ENCODE results near the gene SSBP1. TPM values are rescaled to one million over a fixed set of nuclear protein-coding genes. Genes with fewer than 3 reads are reported as not detected.

Gene SSBP1
- total and polyA plus RNA-seq, 8 donors: 28.5 to 88.8 (median 47.4) TPM

DNA sequence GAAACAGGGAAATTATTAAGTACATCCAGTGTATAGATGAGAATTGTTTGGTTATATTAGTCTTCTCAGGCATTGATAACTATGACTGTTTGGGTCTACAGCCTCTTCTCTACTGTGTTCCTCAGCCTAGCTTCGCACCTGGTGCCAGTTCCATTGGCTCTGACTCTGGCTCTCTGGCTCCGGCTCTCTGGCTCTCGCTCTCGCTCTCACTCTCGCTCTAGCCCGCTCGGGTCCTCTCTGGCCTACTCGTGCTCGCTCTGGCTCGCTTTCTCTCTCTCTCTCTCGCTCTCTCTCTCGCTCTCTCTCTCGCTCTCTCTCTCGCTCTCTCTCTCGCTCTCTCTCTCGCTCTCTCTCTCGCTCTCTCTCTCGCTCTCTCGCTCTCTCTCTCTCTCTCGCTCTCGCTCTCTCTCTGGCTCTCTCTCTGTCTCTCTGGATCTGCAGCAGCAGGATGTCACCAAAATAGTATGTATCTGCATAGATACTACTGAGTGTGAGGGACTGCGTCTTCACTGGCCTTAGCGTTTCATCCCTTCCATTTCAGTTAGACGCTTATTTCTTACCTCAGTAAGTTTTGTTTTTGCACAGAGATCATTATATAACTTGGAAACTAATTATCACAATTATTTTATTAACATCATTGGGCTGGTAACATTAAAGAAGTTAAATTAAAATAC, 6.5 kb upstream of the SSBP1 start:
- no peak for DNase-seq
- Histone ChIP-seq H3K4me3 (no peak overlapping the region), H3K27ac (no peak overlapping the region), H3K4me1 (peaks cover 0 to under 1% (median 0%) of the 10 kb centered on the region in 3 donors), H3K36me3 (no peaks in the 10 kb centered on the region), H3K9me3 (no peaks in the 10 kb centered on the region), H3K27me3 (no peaks in the 10 kb centered on the region)
- intact Hi-C loops (cut with DNase I): no loop called here
- TF ChIP-seq, protein P1, sequence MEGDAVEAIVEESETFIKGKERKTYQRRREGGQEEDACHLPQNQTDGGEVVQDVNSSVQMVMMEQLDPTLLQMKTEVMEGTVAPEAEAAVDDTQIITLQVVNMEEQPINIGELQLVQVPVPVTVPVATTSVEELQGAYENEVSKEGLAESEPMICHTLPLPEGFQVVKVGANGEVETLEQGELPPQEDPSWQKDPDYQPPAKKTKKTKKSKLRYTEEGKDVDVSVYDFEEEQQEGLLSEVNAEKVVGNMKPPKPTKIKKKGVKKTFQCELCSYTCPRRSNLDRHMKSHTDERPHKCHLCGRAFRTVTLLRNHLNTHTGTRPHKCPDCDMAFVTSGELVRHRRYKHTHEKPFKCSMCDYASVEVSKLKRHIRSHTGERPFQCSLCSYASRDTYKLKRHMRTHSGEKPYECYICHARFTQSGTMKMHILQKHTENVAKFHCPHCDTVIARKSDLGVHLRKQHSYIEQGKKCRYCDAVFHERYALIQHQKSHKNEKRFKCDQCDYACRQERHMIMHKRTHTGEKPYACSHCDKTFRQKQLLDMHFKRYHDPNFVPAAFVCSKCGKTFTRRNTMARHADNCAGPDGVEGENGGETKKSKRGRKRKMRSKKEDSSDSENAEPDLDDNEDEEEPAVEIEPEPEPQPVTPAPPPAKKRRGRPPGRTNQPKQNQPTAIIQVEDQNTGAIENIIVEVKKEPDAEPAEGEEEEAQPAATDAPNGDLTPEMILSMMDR (IDR thresholded peaks at IDR 0.05): no peak
- peak in 1 of 4 donors; percentile 56 for ATAC-seq
- FAIRE-seq: no peak
- WGBS, 2 donors: 78 to 89% methylated on average over 21 to 24 of the region's 24 CpGs

DNA sequence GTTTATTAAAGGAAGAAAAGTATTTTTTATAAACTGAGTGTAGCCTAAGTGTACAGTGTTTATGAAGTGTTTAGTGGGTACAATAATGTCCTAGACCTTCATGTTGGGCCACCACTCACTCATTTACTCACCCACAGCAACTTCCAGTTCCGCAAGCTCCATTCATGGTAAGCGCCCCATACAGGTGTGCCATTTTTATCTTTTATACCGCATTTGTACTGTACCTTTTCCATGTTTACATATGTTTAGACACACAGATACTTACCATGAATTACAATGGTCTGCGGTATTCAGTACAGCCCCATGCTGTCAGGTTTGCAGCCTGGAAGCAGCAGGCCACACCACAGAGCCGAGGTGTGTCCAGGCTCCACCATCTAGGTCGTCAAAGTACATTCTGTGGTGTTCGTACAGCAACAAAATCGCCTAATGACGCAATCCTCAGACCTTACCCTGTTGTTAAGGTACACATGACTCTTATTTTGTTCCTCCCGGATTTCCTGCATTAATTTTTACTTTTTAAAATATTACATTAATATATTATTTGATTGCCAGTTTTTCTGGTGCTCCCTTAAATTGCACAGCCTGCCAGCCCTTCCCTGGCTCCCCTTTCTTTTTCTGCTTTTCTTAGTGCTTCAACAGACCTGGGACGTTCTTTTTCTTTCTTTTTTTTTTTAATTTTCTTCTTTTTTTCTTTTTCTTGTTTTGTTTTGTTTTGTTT, 881 bp upstream of the SSBP1 start:
- TF ChIP-seq, protein P1 (IDR thresholded peaks at IDR 0.05): no peak
- intact Hi-C loops (cut with DNase I): no loop called here

DNA sequence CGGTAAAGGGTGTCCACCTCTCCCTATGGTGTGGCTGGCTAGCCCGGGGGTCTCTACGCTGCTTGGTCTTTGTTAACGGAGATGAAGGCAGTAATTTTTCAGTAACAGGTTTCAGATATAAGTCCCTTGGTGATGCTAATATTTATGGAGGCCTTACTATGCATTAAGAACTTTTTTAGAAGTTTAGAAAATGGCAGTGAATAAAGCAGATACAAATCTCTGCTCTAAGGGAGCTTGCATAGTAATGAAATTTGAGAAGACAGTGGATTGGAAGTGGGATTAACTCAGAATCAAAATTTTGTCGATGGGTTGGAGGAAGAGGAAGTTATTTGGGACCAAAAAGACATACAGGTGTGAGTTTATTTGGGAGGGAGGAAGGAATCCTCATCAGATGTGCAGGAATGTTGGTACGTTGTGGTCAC, 445 bp downstream of the SSBP1 start:
- 0 to 1% methylated on average over 6 of the region's 6 CpGs for WGBS, 2 donors
- H3K9me3 ChIP-seq: no peaks in the 10 kb centered on the region
- peak overlapping the region; percentile 40 to 79 (median 68) for H3K27ac ChIP-seq
- peak overlapping the region; percentile 57 to 82 (median 58) for H3K4me3 ChIP-seq
- intact Hi-C loops (cut with DNase I): no loop called here
- peaks cover 6 to 29% (median 18%) of the 10 kb centered on the region in 3 donors for H3K36me3 ChIP-seq
- H3K27me3 ChIP-seq: no peaks in the 10 kb centered on the region
- DNase-seq (no peak), ATAC-seq (no peak), FAIRE-seq (no peak)
- TF ChIP-seq, protein P1 (IDR thresholded peaks at IDR 0.05): no peak
- peaks cover 14 to 23% (median 14%) of the 10 kb centered on the region in 3 donors for H3K4me1 ChIP-seq

More for the DNA sequence above, 881 bp upstream of the SSBP1 start:
- peaks cover 14 to 23% (median 14%) of the 10 kb centered on the region in 3 donors for H3K4me1 ChIP-seq
- no peaks in the 10 kb centered on the region for H3K27me3 ChIP-seq
- no peak for FAIRE-seq
- H3K36me3 ChIP-seq: peaks cover 0 to 15% (median 5%) of the 10 kb centered on the region in 3 donors
- peak overlapping the region; percentile 33 to 82 (median 58) for H3K4me3 ChIP-seq
- peak in 3 of 4 donors; percentile 22 to 38 (median 31) for ATAC-seq
- DNase-seq: peak in 2 of 6 donors; percentile 4 to 24
- no peaks in the 10 kb centered on the region for H3K9me3 ChIP-seq
- H3K27ac ChIP-seq: peak overlapping the region; percentile 54 to 79 (median 75)
- 40 to 52% methylated on average over 11 of the region's 11 CpGs for WGBS, 2 donors

DNA sequence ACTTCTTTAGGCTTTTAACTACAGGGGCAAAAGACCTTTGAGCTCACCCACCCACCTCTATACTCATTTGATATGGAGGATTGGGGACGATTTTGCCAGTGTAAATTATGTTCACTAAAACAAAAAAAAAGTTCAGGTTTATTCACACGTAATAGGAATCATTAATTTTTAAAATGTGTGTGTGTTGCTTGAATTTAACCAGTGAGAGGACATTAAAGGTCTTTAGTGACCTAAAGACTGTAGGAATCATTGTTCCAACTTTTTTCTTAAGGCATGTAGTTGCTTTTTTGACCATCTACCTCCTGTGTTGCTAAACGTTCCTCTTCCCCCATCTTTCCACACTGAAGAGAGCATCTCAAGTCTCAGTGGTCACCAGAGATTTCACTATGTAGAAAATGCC, 1.1 kb downstream of the SSBP1 start:
- Histone ChIP-seq H3K27ac (no peak overlapping the region), H3K27me3 (no peaks in the 10 kb centered on the region), H3K9me3 (no peaks in the 10 kb centered on the region), H3K4me3 (peak overlapping the region in 2 of 4 donors; percentile 57 to 82), H3K4me1 (peaks cover 14 to 23% (median 14%) of the 10 kb centered on the region in 3 donors), H3K36me3 (peaks cover 6 to 35% (median 25%) of the 10 kb centered on the region in 3 donors)
- ATAC-seq (no peak), FAIRE-seq (no peak), DNase-seq (no peak)
- TF ChIP-seq, protein P1 (IDR thresholded peaks at IDR 0.05): no peak
- intact Hi-C loops (cut with DNase I): no loop called here
- 51 to 53% methylated on average over 3 of the region's 3 CpGs for WGBS, 2 donors

Data from pancreas (tissue), 10 donors.